Suppressor macrophage treated with lipopolysaccharide for 4 hours (primary cell): Measurements from ENCODE around the gene TAF4B.
A peak's percentile ranks its signal among the peaks of the same experiment; 100 is the strongest.
"Not testable (repeated sequence)": the region's sequence is repeated elsewhere in the genome, so short reads cannot be mapped to it uniquely, and the experiment has no call there.

Experiments used
- DNase-seq: peaks from one replicate; pipeline ENCODE4 v3.0.0-alpha.2; 2020

TAF4B gene

GRCh38 chr18:26237363-26237762 lies 11.1 kb downstream of the TAF4B start:
- not testable (repeated sequence) for DNase-seq

- not testable (repeated sequence) for DNase-seq
Measured at GRCh38 chr18:26238718-26239117, 12.5 kb downstream of the TAF4B start.

GRCh38 chr18:26242392-26242791 lies 16.1 kb downstream of the TAF4B start:
- DNase-seq = not testable (repeated sequence)

DNA sequence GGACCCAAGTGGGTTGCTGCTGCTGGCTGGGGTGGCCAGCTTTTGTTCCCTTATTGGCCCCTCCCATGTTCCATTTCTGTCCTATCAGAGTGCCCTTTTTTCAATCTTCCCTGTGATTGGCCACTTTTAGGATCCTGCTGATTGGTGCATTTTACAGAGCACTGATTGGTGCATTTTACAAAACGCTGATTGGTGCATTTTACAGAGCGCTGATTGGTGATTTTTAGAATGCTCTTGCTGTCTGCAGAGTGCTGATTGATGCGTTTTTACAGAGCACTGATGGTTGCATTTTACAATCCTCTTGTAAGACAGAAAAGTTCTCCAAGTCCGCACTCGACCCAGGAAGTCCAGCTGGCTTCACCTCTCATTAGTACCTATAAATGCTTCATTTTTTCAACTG lies 19.2 kb downstream of the TAF4B start:
- not testable (repeated sequence) for DNase-seq

DNA sequence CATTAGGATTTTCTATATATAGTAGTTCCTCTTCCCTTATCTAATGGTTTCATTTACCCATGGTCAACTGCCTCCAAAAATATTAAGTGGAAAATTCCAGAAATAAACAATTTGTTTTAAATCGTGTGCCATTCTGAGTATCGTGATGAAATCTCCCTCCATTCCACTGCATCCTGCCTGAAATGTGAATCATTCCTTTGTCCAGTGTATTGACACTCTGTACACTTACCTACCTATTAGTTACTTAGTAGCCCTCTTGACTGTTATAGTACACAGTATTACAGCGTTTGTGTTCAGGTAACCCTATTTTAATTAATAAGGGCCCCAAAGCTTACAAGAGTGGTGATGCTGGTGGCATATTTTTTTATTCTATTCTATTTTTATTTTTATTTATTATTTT lies 26.2 kb downstream of the TAF4B start:
- no peak for DNase-seq

DNA sequence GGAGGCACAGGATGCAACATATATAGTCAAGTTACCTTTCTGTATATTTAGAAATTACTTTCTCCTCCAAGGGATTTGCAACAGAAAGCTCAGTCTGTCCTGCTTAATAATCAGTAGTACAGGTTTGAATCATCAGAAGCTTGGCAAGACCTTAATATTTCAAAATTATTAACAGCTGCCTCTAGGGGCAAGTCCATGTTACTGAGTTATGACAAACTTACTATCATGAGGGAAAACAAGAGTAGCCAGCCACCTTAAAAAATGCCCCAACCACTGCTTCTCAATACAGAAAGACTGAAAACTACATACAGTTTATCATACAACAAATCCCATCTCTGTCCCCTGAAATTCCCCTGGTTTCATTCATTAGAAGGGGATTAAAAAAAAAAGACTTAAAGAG lies 28.6 kb downstream of the TAF4B start:
- DNase-seq = peak; percentile 1

GRCh38 chr18:26255695-26256622 lies 29.7 kb downstream of the TAF4B start:
- peak; percentile 12 for DNase-seq

DNA sequence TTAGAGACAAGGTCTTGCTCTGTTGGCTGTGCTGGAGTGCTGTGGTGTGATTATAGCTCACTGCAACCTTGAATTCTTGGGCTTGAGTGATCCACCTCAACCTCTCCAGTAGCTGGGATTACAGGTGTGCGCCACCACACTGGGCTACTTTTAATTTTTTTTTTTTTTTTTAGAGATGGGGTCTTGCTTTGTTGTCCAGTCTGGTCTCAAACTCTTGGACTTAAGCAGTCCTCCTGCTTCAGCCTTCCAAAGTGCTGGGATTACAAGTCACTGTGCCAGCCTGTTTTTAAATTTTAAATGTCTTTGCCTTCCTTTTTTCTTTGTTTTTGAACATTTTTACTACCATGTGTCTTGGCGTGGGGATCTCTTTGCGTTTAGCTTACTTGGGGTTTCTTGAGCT lies 32.5 kb downstream of the TAF4B start:
- DNase-seq = no peak

- not testable (repeated sequence) for DNase-seq
Measured at GRCh38 chr18:26259416-26259815, 33.2 kb downstream of the TAF4B start.

GRCh38 chr18:26262156-26262555 lies 35.9 kb downstream of the TAF4B start:
- DNase-seq = no peak

DNA sequence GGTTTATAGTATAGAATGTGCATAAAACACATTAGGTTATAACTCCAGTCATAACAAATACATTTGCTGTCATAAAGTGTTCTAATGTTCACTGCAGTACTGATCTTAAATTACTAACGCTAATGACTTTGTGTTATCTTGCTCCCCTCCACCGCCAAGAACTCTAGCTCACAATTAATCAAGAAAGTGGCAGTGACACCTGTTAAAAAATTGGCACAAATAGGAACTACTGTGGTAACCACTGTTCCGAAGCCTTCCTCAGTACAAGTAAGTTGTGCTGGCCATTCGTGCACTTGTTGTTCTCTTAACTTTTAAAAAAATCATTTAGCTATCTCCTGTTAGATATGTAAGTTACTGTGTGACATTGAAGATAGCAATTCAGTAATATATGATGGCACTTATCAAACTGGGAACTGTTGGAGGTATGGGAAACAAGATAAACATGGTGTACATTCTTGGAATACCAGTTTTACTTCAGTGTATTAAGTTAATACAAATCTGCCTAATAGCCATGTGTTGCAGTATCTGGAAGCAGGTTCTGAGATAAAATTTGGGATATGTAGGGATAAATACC lies 41.2 kb downstream of the TAF4B start:
- no peak for DNase-seq

DNA sequence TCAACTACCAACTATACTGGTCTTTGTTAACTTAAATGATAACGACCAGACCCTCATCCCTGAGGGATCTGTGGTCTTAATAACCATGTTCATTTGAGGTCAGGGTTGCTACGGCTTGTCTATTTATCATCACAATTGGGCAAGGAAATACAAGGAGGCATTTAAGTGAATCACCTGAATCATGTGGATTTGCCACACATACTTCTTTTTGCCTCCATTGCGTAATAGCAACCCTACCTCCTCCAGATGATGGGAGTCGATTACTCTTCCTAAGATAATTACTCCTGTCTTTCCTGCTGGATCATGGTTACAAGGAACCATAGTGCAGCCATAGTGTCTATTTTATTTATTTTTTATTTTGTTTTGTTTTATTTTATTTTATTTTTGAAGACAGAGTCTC lies 42.2 kb downstream of the TAF4B start:
- DNase-seq = no peak

DNA sequence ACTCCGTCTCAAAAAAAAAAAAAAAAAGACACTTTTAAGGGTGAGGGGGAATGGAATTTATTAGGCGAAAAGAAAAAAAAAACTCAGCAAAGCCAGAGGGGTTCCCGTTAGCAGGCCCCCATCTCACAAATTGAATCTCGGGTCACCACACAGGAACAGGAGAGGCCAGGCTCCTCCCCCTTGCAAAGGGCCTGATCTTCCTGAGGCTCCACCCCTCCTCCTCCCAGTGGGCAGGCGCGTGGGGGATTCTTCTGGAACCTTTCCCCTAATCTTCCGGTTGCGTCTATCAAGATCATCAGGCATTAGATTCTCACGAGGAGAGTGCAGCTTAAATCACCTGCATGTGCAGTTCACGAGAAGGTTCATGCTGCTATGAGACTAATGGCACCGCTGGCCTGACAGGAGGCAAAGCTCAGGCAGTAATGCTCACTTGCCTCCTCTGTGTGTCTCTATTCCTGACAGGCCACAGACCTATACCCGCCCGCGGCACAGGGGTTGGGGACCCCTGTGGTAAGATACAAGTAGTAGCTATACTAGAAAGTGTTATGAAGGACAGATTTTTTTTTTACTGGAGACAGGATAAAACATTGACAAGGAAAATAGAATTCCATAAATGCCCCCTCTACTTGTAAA lies 45.8 kb downstream of the TAF4B start:
- no peak for DNase-seq

DNA sequence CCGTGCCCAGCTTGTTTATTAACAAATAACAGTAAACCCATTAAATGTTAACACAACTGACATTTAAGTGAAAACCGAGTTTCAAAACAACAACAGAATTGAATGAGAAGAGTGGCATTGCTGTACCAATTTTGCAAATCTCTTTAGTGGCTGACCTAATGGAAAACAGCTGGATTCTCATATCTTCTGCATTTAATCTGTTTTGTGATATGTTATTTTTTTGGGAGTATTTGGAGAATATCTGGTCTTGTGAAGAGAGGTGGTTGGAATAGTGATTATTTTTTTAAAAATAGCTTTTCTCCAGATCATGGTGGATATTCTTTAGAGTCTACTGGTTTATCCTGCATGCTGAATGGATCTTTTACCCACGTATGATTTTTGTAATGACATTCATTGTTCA lies 51.1 kb downstream of the TAF4B start:
- no peak for DNase-seq

- no peak for DNase-seq
Measured at GRCh38 chr18:26279428-26279827, 53.2 kb downstream of the TAF4B start.

DNA sequence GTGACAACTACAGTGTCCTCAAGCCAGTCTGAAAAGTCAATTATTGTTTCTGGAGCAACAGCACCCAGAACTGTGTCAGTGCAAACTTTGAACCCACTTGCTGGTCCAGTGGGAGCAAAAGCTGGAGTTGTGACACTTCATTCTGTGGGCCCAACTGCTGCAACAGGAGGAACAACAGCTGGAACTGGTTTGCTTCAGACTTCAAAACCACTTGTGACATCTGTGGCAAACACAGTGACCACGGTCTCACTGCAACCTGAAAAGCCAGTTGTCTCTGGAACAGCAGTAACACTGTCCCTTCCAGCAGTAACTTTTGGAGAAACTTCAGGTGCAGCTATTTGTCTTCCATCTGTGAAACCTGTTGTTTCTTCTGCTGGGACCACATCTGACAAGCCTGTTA lies 59.8 kb downstream of the TAF4B start:
- DNase-seq = no peak

GRCh38 chr18:26287644-26288043 lies 61.4 kb downstream of the TAF4B start:
- DNase-seq = no peak

DNA sequence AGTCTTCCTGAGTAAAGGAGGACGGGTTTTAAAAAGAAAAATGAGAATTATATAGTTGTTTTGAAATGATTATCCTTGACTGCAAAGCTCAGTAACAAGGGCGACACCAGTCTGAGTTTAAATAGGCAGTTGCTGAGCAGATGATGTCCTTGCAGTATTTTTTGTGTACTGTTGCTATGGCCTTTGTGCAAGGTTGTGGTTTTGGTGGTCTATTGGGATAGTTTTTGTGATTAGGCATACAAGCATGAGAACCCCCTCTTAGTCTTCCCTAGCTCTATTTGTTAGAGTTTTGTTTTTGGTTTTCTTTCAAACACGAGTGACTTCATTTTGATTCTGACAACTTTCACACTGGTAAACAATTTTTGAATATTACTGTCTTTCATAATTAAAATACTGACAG lies 64.1 kb downstream of the TAF4B start:
- no peak for DNase-seq

DNA sequence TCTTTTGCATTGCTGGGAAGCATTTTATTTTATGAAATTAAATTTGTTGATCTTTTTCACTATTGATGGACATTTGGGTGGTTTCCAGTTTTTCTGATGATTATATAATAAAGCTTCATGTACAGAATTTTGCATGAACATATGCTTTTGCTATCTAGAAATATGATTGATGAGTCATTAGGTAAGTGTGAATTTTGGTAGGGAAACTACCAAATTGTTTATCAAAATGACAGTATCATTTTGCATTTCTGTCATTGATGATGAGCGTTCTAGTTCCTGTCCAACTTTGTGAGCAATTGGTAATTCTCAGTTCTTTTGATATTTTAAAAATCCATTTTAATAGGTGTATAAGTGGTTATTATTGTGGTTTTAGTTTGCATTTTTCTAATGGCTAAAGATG lies 67.7 kb downstream of the TAF4B start:
- no peak for DNase-seq

DNA sequence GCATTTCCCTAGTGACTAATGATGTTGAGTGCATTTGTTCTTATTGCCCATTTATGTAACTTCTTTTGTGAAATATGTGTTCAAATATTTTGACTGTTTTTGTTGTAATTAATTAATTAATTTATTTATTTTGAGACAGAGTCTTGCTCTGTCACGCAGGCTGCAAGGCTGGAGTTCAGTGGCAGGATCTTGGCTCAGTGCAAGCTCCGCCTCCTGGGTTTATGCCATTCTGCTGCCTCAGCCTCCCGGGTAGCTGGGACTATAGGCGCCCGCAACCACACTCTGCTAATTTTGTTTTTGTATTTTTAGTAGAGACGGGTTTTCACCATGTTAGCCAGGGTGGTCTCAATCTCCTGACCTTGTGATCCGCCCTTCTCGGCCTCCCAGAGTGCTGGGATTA lies 71.9 kb downstream of the TAF4B start:
- DNase-seq = no peak

DNA sequence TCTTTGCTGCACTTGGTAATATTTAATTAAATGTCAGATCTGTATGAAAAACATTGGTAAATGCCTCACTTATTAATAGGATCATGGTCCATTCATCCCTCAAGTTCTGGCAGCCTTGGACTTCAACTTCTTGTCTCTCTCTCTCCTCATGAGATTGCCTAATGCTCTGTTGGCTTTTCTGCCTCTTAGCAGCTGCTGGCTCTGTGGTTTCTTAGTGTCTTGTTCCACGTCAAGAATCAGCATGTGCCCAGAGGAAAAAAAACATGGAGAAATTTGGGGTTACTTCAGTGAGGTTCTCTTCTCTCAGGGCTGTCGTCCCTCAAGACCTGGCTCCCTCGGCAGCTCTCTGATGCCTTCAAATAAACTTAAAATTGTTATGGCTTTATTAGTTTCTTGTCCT lies 75.4 kb downstream of the TAF4B start:
- no peak for DNase-seq

DNA sequence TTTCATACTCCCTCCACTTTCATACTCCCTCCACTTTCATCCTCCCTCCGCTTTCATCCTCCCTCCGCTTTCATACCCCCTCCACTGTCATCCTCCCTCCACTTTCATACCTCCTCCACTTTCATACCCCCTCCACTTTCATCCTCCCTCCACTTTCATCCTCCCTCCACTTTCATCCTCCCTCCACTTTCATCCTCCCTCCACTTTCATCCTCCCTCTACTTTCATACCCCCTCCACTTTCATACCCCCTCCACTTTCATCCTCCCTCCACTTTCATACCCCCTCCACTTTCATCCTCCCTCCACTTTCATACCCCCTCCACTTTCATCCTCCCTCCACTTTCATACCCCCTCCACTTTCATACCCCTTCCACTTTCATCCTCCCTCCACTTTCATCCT lies 77.0 kb downstream of the TAF4B start:
- DNase-seq = not testable (repeated sequence)

DNA sequence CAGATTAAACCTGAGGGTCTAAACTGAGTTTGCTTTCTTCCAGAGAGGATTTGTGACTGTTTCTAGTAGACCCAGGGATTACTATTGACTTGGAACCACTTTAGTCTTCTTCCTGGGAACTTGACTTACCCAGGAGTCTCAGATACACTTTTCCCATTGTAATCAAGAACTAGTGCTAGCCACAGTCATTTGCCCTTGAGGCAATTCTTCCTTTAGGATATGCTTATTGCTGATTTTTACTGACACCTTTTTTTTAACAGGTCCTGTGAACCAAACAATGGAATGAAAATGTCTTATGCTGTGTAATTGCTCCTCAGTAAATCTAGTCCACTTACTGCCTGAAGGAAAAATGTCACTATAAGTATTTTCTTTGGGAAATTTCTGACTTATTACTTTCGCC lies 78.3 kb downstream of the TAF4B start:
- no peak for DNase-seq

GRCh38 chr18:26307161-26307773 lies 81.0 kb downstream of the TAF4B start:
- peak; percentile 53 for DNase-seq
